ENCODE data around the gene GPI.
"Not testable (repeated sequence)": the region's sequence is repeated elsewhere in the genome, so short reads cannot be mapped to it uniquely, and the experiment has no call there.

The GPI gene

GRCh38 chr19:34364830-34365462, at the start of gene GPI:
Gene GPI (plus strand): TSS chr19:34365196. CDS start chr19:34365267, 71 bp downstream.
- no peak for DNase-seq

GRCh38 chr19:34316247-34316646, 48.7 kb upstream of the GPI start:
- DNase-seq, result no peak

GRCh38 chr19:34316741-34317301, 48.2 kb upstream of the GPI start:
- DNase-seq, result no peak

- no peak for DNase-seq
Observed at GRCh38 chr19:34317311-34317927, 47.6 kb upstream of the GPI start.

- no peak for DNase-seq
Observed at GRCh38 chr19:34319230-34319585, 45.8 kb upstream of the GPI start.

GRCh38 chr19:34319785-34320184, 45.2 kb upstream of the GPI start:
- DNase-seq, result no peak

GRCh38 chr19:34320277-34320676, 44.7 kb upstream of the GPI start:
- no peak for DNase-seq

- DNase-seq, result no peak
Observed at GRCh38 chr19:34321735-34322134, 43.3 kb upstream of the GPI start.

GRCh38 chr19:34323433-34324204, 41.4 kb upstream of the GPI start:
- no peak for DNase-seq

GRCh38 chr19:34324320-34324719, 40.7 kb upstream of the GPI start:
- no peak for DNase-seq

GRCh38 chr19:34325181-34325580, 39.8 kb upstream of the GPI start:
- no peak for DNase-seq

GRCh38 chr19:34325981-34326787, 38.8 kb upstream of the GPI start:
- DNase-seq, result no peak

GRCh38 chr19:34327851-34328250, 37.1 kb upstream of the GPI start:
- DNase-seq, result no peak

GRCh38 chr19:34328982-34329381, 36.0 kb upstream of the GPI start:
- DNase-seq, result no peak

GRCh38 chr19:34330116-34330515, 34.9 kb upstream of the GPI start:
- DNase-seq, result no peak

GRCh38 chr19:34330596-34330995, 34.4 kb upstream of the GPI start:
- DNase-seq, result not testable (repeated sequence)

GRCh38 chr19:34331596-34331995, 33.4 kb upstream of the GPI start:
- not testable (repeated sequence) for DNase-seq

- DNase-seq, result no peak
Observed at GRCh38 chr19:34332027-34332760, 32.8 kb upstream of the GPI start.

GRCh38 chr19:34335914-34336313, 29.1 kb upstream of the GPI start:
- no peak for DNase-seq

GRCh38 chr19:34336781-34337271, 28.2 kb upstream of the GPI start:
- DNase-seq, result no peak

- DNase-seq, result no peak
Observed at GRCh38 chr19:34337739-34338138, 27.3 kb upstream of the GPI start.
